Duodenal mucosa (tissue), 2 donors: ENCODE data around the gene WWOX.

ENCODE experiments used
- H3K27ac ChIP-seq: one replicate; pipeline ENCODE4 v1.7.0; 2013; ENCODE audit warnings: low read depth, low read length
- H3K27me3 ChIP-seq, 2 donors: one replicate each; pipeline ENCODE4 v1.7.0; 2013; ENCODE audit warnings: low read length in 2 of 2, control low read depth in 1 of 2; ENCODE audit not compliant: insufficient read depth in 2 of 2, control insufficient read depth in 1 of 2
- H3K36me3 ChIP-seq, 2 donors: one replicate each; pipeline ENCODE4 v1.7.0; 2013; ENCODE audit warnings: low read length in 2 of 2, control low read depth in 1 of 2; ENCODE audit not compliant: insufficient read depth in 2 of 2, control insufficient read depth in 1 of 2
- H3K4me1 ChIP-seq, 2 donors: one replicate each; pipeline ENCODE4 v1.7.0; 2013; ENCODE audit warnings: low read length in 2 of 2, control low read depth in 1 of 2; ENCODE audit not compliant: insufficient read depth in 2 of 2, control insufficient read depth in 1 of 2
- H3K4me3 ChIP-seq, 2 donors: one replicate each; pipeline ENCODE4 v1.7.0; 2013; ENCODE audit warnings: low read length in 2 of 2, low read depth in 1 of 2
- H3K9ac ChIP-seq, 2 donors: one replicate each; pipeline ENCODE4 v1.7.0; 2013; ENCODE audit warnings: low read length in 2 of 2, low read depth in 1 of 2
- H3K9me3 ChIP-seq, 2 donors: one replicate each; pipeline ENCODE4 v1.7.0; 2013; ENCODE audit warnings: low read length in 2 of 2, control low read depth in 1 of 2; ENCODE audit not compliant: control insufficient read depth in 1 of 2

The WWOX gene

GRCh38 chr16:78796221-78796866, 696.9 kb downstream of the WWOX start:
- H3K9me3 ChIP-seq = no peaks in the 10 kb centered on the region
- no peaks in the 10 kb centered on the region for H3K27me3 ChIP-seq
- H3K36me3 ChIP-seq = no peaks in the 10 kb centered on the region
- H3K27ac ChIP-seq = no peak overlapping the region
- H3K9ac ChIP-seq = no peak overlapping the region
- H3K4me1 ChIP-seq = no peaks in the 10 kb centered on the region
- H3K4me3 ChIP-seq = no peak overlapping the region

GRCh38 chr16:78799429-78799828, 700.0 kb downstream of the WWOX start:
- no peaks in the 10 kb centered on the region for H3K9me3 ChIP-seq
- no peaks in the 10 kb centered on the region for H3K4me1 ChIP-seq
- no peaks in the 10 kb centered on the region for H3K36me3 ChIP-seq
- H3K27me3 ChIP-seq = no peaks in the 10 kb centered on the region
- H3K4me3 ChIP-seq = no peak overlapping the region
- no peak overlapping the region for H3K9ac ChIP-seq
- H3K27ac ChIP-seq = no peak overlapping the region

GRCh38 chr16:78800523-78800922, 701.1 kb downstream of the WWOX start:
- no peaks in the 10 kb centered on the region for H3K9me3 ChIP-seq
- no peaks in the 10 kb centered on the region for H3K4me1 ChIP-seq
- H3K27me3 ChIP-seq = no peaks in the 10 kb centered on the region
- H3K27ac ChIP-seq = no peak overlapping the region
- no peak overlapping the region for H3K9ac ChIP-seq
- no peak overlapping the region for H3K4me3 ChIP-seq
- no peaks in the 10 kb centered on the region for H3K36me3 ChIP-seq

GRCh38 chr16:78804058-78804735, 704.7 kb downstream of the WWOX start:
- Histone ChIP-seq H3K9ac (no peak overlapping the region), H3K36me3 (no peaks in the 10 kb centered on the region), H3K27me3 (no peaks in the 10 kb centered on the region), H3K27ac (no peak overlapping the region), H3K4me1 (no peaks in the 10 kb centered on the region), H3K9me3 (peaks cover 0 to 2% of the 10 kb centered on the region in 2 donors), H3K4me3 (no peak overlapping the region)

GRCh38 chr16:78805556-78805955, 706.1 kb downstream of the WWOX start:
- Histone ChIP-seq H3K9ac (no peak overlapping the region), H3K36me3 (no peaks in the 10 kb centered on the region), H3K9me3 (peaks cover 0 to 2% of the 10 kb centered on the region in 2 donors), H3K27me3 (no peaks in the 10 kb centered on the region), H3K27ac (no peak overlapping the region), H3K4me1 (no peaks in the 10 kb centered on the region), H3K4me3 (no peak overlapping the region)

- no peak overlapping the region for H3K27ac ChIP-seq
- H3K4me1 ChIP-seq = no peaks in the 10 kb centered on the region
- no peaks in the 10 kb centered on the region for H3K36me3 ChIP-seq
- no peak overlapping the region for H3K9ac ChIP-seq
- peaks cover 0 to 2% of the 10 kb centered on the region in 2 donors for H3K9me3 ChIP-seq
- H3K27me3 ChIP-seq = no peaks in the 10 kb centered on the region
- H3K4me3 ChIP-seq = no peak overlapping the region
Measured at GRCh38 chr16:78811247-78811646, 711.8 kb downstream of the WWOX start.

GRCh38 chr16:78812582-78812981, 713.1 kb downstream of the WWOX start:
- no peaks in the 10 kb centered on the region for H3K4me1 ChIP-seq
- no peaks in the 10 kb centered on the region for H3K9me3 ChIP-seq
- no peak overlapping the region for H3K4me3 ChIP-seq
- no peaks in the 10 kb centered on the region for H3K27me3 ChIP-seq
- no peak overlapping the region for H3K9ac ChIP-seq
- H3K36me3 ChIP-seq = no peaks in the 10 kb centered on the region
- no peak overlapping the region for H3K27ac ChIP-seq

GRCh38 chr16:78813661-78814311, 714.3 kb downstream of the WWOX start:
- no peaks in the 10 kb centered on the region for H3K27me3 ChIP-seq
- no peak overlapping the region for H3K9ac ChIP-seq
- no peaks in the 10 kb centered on the region for H3K4me1 ChIP-seq
- no peaks in the 10 kb centered on the region for H3K9me3 ChIP-seq
- H3K27ac ChIP-seq = no peak overlapping the region
- H3K4me3 ChIP-seq = no peak overlapping the region
- H3K36me3 ChIP-seq = no peaks in the 10 kb centered on the region

- Histone ChIP-seq H3K36me3 (no peaks in the 10 kb centered on the region), H3K4me1 (no peaks in the 10 kb centered on the region), H3K9ac (no peak overlapping the region), H3K4me3 (no peak overlapping the region), H3K27me3 (no peaks in the 10 kb centered on the region), H3K27ac (no peak overlapping the region), H3K9me3 (no peaks in the 10 kb centered on the region)
Measured at GRCh38 chr16:78815713-78816112, 716.3 kb downstream of the WWOX start.

- Histone ChIP-seq H3K9me3 (no peaks in the 10 kb centered on the region), H3K27ac (no peak overlapping the region), H3K4me1 (no peaks in the 10 kb centered on the region), H3K27me3 (no peaks in the 10 kb centered on the region), H3K4me3 (no peak overlapping the region), H3K9ac (no peak overlapping the region), H3K36me3 (no peaks in the 10 kb centered on the region)
Measured at GRCh38 chr16:78816499-78817195, 717.2 kb downstream of the WWOX start.
